HG02938 (cell line): ENCODE data around the gene FOXL2NB.

Experiments
- ATAC-seq: cut with Tn5 transposase; IDR thresholded peaks from one replicate; pipeline ENCODE4 v1.9.1; 2021; ENCODE audit warnings: mild to moderate bottlenecking, moderate library complexity; ENCODE audit not compliant: unreplicated experiment

FOXL2NB gene

DNA sequence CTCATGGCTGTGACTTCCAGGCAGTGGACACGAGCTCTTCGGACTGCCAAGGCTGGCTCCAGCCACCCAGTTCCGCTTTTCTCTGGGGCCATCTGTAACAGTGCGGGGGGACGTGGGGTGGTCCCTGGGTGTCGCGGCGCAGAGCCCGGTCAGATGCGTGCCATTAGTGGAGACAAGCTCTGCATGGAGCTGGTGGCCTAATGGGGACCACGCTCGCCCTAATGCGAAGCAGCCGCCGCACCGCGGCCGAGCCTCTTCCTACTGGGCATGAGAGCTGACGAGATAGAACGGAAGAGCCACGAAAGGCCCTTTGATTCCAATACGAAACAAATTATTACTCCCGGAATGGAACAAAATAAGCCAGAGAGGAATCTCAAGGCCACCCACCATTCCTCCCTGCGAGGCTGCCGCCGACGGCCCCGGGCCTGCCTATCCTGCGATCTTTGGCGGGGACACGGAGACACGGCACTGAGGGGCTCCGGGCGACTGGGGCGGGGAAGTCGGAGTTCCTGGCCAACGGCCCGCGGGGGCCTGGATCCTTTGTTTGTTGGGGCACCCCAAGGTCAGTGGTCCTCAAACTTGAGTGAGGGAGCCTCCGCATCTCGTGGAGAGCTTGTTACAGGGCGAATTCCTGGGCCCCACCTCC, 18.2 kb upstream of the FOXL2NB start:
- no peak for ATAC-seq

DNA sequence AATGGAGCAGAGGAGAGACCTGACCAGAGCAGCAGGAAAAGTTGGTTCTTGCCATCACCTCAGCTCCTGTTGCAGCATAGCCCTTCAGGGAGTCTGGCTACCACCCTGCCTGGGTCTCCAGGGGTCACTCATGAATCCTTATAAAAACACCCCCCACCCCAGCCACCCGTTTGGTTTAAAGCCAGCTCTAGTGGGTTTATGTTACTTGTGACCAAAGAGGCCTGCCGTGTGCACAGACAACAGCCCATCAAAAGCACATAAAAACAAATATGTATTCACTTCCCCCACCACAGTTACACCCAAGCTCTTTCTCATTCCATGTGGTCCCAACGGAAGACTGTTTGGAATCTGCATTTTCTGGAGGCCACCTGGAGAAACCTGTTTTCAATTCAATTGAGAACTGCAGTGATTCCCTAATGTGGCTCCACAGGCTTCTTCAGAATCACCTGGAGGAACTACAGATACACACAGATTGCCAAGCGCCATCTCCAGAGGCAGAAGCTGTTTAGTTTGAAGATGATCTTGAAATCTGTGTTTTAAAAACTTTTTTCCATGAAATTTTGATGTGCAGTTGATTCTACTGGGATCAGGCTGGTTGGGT, 13.8 kb upstream of the FOXL2NB start:
- ATAC-seq, result no peak

DNA sequence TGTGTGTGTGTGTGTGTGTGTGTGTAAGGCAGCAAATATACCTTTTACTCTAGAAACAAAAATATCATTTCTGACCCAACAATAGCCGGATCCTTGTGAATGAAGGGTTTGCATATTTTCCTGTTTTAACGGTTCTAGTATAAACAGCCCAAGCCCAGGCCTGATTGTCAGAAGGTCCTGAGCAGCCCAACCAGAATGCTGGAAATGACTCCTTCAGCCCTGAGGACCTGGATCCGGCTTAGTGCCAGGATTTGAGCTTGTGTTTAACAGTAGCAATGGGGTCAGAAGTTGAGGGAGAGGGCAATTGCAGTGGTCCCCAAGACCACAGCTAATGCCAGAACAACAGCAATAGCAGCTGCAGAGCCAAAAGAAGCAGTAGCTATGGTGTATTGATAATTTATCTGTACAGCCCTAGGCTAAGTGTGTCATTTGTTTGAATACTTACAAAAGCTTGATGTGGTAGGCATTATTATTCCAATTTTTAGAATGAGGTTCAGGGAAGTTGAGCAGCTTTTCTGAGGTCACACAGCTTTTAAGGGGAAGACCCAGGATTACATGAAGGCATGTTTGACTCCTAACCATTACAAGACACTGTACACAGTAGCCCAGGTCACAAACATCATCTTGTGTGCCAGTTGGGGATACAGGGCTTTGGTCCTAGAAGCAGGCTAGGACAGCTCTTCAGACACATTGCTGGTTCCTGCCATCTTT, 12.9 kb upstream of the FOXL2NB start:
- no peak for ATAC-seq

GRCh38 chr3:138935505-138935862, 11.5 kb upstream of the FOXL2NB start:
- no peak for ATAC-seq

DNA sequence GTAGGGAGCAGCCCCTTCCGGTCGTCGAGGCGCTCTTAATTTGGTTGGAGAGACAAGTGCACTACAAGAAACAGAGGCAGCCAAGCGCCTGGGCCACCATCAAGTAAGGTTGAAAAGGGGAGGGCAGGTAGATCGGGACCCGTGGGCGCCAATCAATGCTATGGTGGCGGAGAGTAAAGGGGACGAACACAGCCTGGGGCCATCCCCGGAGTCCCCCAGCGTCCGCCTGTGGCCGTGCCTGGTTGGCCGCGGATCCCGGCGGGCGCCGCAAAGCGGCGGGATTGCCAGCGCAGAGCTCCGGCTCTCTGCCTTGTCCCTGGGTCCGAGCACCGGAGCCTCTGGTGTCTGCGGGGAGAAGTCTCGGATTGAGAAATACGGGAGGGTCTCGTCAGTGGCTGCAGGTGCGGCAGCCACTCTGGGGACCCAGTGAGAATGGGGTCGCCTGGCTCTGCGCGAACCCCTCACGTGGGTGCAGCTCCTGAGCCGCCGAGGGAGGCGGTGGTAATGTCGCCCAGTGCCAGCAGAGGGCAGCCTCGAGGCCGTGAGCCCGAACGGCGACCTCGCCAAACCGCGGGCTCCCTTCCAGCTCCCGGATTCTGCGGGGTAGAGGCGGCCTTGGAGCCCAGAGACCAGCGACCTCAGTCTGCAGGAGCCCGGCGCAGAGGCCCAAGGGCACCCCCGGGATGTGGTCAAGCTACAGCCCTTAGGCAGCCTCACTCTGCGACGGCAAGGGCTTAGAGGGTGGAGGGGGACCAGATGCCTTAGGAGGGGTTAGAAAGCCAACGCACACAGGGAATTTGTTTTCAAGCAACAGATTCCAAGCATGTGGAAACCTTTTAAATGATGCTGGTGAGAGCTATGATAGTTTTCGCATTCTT, 10.9 kb upstream of the FOXL2NB start:
- ATAC-seq, result peak; percentile 58

DNA sequence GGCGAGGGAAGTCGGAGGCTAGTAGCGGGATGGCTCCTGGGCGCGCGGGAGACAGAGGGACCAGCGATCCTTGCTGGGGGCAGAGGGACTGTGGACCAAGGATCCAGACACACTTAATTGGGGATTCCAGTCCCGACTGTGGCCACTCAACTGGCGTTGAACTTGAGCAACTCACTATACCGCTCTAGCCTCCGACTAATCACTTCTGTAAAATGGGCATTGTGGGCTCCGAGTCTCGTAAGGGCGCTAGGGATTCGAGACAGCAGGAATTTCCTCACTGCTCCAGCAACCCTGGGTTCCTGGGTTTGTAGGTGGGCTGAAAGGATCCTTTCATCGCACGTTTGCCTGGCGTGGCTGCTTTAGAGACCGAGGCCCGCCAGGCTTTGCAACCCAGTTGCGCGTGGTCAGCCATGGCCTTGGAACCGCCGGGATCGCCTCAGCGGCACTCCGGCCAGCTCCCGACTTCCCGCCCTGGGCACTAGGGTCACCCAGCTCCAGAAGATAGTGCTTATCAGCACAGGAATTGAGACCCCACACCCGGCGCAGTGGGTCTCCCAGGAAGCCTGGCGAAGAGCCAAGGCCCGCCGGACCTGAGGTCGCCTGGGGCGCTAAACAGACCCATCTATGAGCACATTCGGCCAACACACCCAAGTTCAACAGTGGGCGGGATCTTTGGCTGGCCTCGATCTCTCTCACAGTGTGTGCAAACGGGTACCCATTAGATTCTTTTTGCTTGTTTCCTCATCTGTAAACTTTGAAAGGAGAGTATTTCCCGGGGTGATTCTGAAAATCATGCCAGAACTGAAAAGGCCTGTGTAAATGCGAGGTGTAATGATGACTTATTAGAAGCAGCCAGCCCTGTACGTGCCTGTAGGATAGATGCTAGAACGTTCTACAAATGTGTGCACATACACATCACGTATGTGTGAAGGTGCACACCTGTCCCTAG, 10.0 kb upstream of the FOXL2NB start:
- no peak for ATAC-seq

DNA sequence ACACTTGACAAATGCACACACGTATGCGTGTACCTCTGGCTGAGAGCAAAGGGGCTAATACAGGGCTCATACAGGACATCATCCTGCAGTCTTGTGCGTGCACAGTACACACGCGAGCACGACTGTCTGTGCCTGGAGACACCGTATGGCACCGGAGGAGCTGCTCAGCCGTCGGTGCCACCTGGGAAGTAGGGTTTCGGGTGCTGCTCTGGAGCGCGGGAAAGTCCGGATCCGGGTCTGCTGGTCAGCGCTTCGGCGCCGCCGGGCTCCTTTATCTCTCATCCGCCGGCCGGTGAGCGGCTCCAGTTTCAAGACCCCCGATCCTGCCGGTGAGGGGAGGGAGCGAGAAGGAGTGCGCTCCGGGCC, 9.3 kb upstream of the FOXL2NB start:
- ATAC-seq, result no peak

DNA sequence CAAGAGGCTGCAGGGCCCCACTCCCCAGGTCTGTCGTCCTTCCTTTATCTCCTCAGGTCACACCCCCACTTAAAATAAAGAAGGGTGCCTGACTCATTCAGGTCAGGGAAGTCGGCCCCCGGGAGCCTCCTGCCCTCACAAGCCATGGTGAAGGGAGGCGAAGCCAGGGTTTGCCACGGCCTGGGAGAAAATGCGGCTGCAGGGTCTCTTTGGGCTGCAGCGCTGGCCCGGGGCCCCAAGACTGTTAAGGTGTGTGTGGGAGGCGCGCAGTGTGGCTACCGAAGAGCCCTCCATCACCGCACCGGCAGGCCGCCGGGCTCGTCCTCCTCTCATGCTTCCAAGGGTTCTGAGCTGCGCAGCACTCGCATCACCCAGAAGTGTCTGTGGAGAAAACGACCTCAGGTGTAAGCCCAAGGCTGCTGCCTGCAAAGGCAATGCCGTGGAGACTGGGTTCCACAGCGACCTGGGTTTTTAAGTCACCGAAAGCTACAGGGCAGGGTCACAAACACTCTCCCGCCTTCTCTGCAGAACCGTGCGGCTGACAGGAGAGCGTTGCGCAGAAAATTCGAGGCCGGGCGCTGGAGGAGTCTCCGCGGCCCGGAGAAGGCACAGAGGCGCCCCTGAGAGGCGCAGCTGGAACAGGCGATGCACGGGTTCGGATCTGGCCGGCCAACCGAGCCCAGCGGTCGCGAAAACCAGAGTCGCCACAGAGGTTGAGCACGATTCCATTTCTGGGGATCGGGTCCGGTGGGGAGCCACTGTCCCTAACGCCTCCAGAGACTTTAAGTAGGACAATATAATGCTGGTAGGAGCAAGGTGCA, 8.8 kb upstream of the FOXL2NB start:
- ATAC-seq, result no peak

GRCh38 chr3:138938877-138939560, 8.0 kb upstream of the FOXL2NB start:
- no peak for ATAC-seq

- no peak for ATAC-seq
These were observed 7.3 kb upstream of the FOXL2NB start for GRCh38 chr3:138939561-138940241.

- no peak for ATAC-seq
These were observed 6.6 kb upstream of the FOXL2NB start for GRCh38 chr3:138940446-138940845.

- ATAC-seq, result no peak
These were observed 5.6 kb upstream of the FOXL2NB start for GRCh38 chr3:138941259-138941885.

- ATAC-seq, result no peak
These were observed 4.7 kb upstream of the FOXL2NB start for GRCh38 chr3:138942271-138942670.

GRCh38 chr3:138942861-138943623, 4.0 kb upstream of the FOXL2NB start:
- no peak for ATAC-seq

GRCh38 chr3:138943724-138944653, 3.0 kb upstream of the FOXL2NB start:
- no peak for ATAC-seq

DNA sequence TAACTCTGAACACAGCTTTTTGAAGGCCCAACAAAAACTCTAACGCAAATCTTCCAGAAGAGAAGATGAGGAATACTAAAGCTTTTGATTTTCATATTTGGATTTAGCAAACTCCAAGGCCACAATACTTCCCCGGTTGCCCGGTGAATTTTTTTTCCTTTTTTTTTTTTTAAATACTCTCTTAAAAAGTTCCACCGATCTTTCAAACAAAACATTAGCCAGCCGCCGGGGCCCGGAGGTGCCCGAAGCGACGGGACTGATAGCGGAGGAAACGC, 2.4 kb upstream of the FOXL2NB start:
- no peak for ATAC-seq
